ENCODE data around the gene PFKP.

DNA sequence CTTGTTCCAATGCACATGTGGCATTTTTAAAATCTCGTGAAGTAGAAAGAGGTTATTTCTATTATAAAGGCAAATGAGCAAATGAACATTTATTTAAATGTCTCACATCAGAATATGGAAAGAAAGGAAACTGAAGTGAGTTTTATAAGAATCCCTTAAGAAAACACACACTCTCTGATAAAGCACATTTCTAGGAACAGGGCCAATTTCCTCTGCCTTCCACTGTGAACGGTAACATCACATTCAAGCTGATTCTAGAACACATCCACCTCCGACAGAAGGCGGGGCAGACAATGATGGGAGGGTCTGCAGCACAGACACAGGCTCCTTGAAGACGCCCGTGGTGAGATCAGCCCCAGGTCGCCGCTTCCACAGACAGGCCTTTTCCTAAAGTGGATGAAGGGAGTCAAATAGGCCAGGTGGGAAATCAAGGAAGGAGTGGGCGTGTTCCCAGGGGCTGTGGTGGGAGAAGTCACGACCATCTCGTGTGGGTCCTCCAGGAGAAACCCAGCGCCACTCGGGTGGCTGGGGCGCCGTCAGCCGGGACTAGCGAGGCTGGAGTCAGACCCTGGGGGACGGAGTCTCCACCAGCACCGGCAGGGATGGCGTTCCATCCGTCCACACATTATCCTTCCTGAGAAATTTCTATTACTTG lies 74.1 kb downstream of the PFKP start:
- TF ChIP-seq CTCF (IDR thresholded peaks at IDR 0.05; ENCODE audit: insufficient read depth, low read length, poor library complexity, severe bottlenecking): no peak
- TF ChIP-seq EZH2phosphoT487 (conservative IDR thresholded peaks at IDR 0.05; ENCODE audit: low read length): no peak

Measured in SU-DHL-6 (cell line).